ENCODE results near the gene LIPM. TPM values are rescaled to one million over a fixed set of nuclear protein-coding genes. Genes with fewer than 3 reads are reported as not detected.
A peak's percentile ranks its signal among the peaks of the same experiment; 100 is the strongest.
"Not testable (repeated sequence)": the region's sequence is repeated elsewhere in the genome, so short reads cannot be mapped to it uniquely, and the experiment has no call there.

The LIPM gene
- total RNA-seq, 1 donor from 2014 or later = 17.1 TPM

DNA sequence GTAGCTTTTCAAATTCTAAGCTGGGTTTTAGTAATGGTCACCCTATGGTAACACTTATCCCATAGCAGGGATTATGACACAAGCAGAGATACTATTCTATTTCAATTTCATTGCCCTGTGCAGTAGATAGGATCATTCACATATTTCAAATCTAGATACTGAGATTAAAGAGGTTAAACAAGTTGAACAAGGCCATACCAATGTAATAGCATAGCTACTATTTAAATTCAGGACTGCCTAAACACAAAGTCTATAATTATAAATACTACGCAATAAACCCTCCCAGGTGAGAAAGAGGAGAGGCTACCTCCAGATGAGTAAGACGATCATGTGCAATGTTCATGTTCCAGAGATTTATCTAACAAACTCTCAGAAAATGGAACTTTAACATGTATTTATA lies 1.1 kb downstream of the LIPM start:
- no peak for DNase-seq

GRCh38 chr10:88804083-88804812 lies 1.7 kb downstream of the LIPM start:
- no peak for DNase-seq

DNA sequence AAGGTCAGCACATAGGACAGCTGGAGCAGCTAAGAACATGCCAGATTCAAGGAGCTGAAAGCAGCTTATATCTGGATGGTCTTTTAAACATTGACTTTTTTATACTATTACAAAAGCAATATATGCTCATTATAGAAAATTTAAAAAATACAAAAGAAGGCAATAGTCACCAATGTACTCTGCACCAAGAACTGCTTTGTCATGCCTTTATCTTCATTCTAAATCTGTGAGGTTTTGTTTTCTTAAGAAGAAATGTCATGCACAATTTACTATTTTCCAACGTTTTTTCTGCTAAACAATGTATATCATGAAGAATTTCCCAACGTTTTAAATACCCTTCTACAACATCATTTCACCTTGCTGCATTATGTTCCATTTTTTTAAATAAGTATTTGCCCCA lies 2.8 kb downstream of the LIPM start:
- DNase-seq = no peak

DNA sequence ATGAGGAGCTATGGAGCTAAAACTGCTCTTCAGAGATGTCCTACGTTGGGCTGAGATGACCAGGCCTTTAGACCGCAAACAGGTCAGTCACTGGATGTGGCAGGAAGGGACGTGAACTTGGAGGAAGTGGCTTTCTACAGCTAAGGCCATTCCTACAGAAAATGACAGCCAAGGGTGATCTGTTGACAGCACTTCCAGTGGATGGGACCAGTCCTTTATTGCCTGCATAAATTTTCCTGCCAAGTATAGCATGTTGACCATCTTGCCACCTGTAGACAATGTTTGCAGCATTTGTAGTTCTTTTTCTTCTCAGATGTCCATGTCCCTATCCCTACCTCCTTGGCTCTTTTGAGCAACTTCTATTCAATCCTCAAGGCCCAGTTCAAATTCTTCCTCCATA lies 3.4 kb downstream of the LIPM start:
- DNase-seq = no peak

DNA sequence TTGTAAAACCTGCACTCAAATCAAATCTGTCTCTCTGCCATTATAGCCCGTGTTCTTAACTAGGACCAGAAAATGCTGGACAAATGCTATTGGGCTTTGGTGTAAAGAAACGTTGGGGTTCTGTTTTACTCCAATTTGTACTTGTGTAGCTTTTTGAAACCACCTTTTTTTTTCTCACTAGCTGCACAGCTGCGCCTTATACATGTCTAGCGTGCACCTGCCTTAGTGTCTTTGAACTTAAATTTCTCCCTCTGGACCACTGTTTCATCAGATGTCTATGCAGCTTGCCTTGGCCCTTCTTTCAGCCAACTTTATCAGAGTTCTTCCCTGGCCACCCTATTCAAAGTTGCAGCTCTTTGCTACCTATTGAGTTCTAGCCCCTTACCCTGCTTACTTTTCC lies 7.1 kb downstream of the LIPM start:
- DNase-seq = no peak

GRCh38 chr10:88810196-88810961 lies 7.8 kb downstream of the LIPM start:
- DNase-seq = no peak

- no peak for DNase-seq
Measured at GRCh38 chr10:88813200-88813599, 10.7 kb downstream of the LIPM start.

DNA sequence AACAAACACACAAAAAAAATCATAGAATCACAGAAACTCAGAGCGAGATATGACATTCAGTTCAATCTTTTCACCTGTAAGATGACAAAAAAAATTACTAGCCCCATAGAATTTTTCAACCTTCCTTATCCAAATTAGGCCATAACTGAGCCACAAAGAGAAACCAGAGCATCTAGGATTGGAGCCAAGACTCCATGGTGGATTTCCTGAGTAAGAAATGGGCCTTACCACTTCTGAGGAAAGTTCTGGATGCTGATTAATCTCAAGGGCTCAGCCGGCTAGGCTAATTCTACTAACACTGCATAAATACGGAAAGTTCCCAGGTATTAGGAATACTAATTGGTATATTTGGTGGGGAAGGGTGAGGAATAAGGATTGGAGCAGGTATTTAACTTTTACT lies 16.8 kb downstream of the LIPM start:
- no peak for DNase-seq

GRCh38 chr10:88820748-88821401 lies 18.3 kb downstream of the LIPM start:
- DNase-seq = peak; percentile 83

DNA sequence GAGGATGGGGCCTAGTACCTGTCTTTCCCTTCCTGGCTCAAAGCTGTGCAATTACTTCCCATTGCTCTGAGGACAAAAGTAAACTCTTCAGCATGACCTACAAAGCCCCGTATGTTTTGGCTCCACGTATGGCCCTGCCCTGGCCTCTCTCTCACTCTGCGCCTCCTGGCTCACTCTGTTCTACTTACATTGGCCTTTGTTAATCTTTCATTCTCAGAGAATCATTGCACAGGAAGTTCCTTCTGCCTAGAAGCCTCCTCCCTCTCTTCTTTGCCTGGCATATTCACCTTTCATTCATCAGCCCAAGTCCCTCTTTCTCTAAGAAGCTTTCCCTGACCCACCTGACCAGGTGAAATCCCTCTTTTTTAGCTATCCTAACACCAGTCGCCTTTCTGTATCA lies 23.9 kb downstream of the LIPM start:
- DNase-seq = no peak

DNA sequence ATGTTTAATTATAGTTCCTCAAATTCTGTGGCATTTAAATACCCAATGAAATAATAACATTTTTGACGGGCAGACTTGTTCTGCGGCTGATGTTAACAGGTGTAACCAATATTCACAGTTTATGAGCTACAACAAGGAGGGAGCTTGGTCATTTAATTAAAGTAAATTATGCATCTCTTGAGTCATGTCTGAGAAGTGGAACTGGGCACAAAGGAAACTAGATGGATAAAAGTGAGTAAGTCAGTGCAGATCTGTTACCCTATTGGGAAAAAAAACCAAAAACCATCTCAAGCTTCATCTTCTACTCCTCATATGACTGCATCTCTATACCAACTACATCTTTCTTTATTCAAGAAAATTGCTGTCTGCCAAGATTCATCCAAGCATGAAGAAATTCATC lies 25.1 kb downstream of the LIPM start:
- DNase-seq = no peak

GRCh38 chr10:88828310-88828709 lies 25.8 kb downstream of the LIPM start:
- no peak for DNase-seq

- no peak for DNase-seq
Measured at GRCh38 chr10:88830643-88831268, 28.2 kb downstream of the LIPM start.

GRCh38 chr10:88831709-88832108 lies 29.2 kb downstream of the LIPM start:
- DNase-seq = no peak

GRCh38 chr10:88832376-88832775 lies 29.8 kb downstream of the LIPM start:
- no peak for DNase-seq

GRCh38 chr10:88833156-88833555 lies 30.6 kb downstream of the LIPM start:
- DNase-seq = no peak

DNA sequence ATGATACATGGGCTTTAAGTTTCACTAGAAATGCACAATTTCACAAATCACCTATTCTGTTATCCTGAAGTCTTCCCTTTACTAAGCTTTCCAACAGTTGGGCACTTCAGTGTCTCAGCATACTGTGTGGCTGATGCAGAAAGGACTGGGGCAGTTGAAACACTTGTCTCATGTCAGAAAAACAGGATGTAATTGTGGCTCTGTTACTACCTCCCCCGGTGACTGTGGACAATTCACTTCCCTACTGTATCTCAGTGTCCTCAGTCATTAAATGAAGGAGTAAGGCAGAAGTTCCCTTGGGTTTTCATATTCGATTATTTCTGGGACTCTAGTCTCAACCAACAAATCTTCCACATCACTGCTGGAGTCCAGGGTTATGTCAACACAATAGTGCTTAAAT lies 31.2 kb downstream of the LIPM start:
- DNase-seq = no peak

DNA sequence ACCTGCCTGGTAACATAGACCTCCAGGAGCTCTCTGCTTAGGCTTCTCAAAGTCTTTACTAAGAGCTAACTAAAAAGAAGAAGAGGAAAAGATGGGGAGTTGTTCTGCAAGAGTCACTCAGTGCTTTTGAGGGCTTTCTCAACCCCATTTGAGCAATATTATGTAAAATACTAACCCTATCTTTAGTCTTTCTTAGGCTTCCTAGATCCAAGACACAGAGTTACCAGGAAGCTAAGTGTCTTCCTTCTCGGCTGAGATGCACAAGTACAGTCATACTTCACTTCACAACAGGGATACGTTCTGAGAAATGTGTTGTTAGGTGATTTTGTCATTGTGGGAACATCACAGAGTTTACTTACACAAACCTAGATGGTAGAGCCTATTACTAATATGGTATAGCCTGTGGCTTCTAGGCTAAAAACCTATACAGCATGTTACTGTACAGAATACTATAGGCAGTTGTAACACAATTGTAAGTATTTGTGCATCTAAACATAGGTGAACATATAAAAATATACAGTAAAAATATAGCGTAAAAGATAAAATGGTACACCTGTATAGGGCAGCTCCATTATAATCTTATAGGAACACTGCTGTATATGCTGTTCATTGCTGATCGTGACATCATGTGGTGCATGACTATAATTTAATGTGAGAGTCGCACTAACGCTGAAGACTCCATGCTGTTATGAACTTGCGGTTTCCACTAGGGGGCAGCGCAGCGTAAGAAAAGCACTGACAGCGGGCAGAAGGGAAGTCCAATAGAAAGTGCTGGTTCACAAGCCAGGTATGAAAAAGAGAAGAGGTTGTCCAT lies 32.8 kb downstream of the LIPM start:
- DNase-seq = peak; percentile 84

- no peak for DNase-seq
Measured at GRCh38 chr10:88835910-88836221, 33.3 kb downstream of the LIPM start.

GRCh38 chr10:88837632-88838031 lies 35.1 kb downstream of the LIPM start:
- not testable (repeated sequence) for DNase-seq

DNA sequence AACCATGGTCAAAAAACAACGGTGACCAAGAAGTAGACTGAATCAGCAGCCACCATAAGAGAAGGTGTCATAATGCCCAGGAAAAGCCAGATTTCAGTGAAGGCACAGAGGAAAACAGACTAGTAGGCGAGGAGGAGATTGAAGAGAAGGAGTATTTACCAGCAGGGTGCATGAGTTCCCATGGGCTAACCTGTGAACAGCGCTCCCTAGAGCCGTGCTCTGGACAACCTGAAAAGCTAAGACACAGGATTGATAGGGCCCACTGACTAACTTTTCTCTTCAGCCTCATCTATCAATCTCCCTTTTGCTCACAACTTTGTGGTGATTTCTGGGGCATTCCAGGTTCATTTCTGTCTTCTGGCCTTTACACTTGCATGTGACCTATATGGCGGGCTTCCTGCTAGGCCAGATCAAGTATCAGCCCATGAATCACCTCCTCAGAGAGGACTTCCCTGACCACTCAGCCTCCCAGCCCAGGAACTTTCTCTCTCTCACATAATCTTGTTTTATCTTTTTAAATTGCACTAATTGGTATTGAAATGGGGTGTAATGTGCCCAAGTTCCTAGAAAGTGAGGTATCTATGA lies 36.3 kb downstream of the LIPM start:
- DNase-seq = no peak

DNA sequence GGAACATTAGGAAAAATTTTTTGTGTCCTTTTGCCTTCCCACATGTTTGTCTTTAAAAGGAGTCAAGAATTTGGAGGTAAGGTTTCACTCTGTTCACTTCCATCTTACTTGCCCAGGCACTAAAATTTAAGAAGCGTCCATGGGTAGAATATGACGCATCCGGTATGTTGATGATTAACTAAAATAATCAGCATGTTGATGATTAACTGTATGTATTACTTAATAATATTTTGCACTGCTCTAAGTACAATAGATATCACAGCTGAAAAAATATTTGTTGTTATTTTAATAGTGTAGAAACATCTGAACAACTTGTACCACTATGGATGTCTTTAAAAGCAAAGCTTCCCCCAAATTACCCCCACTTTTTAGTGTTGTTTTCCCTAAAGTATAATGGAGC lies 37.6 kb downstream of the LIPM start:
- DNase-seq = no peak

Measured in skin of body (tissue), 2 donors.